ENCODE measurements around the gene HRH2.
"Not testable (repeated sequence)": the region's sequence is repeated elsewhere in the genome, so short reads cannot be mapped to it uniquely, and the experiment has no call there.

HRH2 gene

GRCh38 chr5:175746851-175747250, 89.0 kb downstream of the HRH2 start:
- no peak for DNase-seq

DNA sequence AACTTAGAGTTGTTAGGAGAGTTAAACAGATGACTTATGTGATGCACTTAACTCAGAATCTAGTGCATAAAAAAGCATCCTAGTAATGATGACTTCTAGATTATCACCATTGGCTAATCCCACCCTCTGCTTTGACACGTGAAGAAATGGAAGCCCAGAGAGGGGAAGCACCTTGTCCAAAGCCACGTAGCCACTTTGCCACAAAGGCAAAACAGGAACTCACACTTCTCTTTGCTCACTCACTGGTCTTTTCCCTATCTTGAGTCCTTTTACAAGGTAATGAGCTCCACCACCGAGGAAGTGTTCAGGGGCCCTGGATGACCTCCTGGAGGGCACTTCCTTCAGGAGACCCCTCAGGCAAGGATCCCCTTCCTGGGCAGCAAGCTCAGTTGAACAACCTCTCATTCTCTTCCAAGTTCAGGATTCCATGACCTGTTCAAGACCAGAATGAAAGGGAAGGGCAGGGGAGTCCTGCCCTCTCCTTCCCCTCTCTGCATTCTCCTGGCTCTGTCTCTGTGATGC, 89.7 kb downstream of the HRH2 start:
- DNase-seq, result no peak

DNA sequence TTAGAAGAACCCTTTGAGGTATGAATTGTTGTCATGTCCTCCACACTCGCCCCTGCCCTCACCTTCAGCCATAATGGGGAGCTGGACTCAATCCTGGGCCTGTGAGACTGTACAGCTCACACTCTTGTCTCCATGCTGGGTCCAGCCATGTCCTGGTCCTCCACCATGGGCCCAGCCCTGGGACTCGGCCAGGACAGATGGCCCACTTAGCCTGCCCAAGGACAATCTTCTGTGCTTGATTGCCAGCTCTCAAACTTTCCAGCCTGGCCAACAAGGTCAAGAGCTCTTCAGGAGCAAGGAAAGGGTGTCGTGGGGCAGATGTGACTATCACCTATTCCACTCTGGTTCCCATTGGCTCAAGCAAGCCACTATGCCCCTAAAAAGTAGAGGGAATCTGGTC, 90.8 kb downstream of the HRH2 start:
- no peak for DNase-seq

- no peak for DNase-seq
Observed at GRCh38 chr5:175749591-175749990, 91.7 kb downstream of the HRH2 start.

- no peak for DNase-seq
Observed at GRCh38 chr5:175750511-175750931, 92.7 kb downstream of the HRH2 start.

DNA sequence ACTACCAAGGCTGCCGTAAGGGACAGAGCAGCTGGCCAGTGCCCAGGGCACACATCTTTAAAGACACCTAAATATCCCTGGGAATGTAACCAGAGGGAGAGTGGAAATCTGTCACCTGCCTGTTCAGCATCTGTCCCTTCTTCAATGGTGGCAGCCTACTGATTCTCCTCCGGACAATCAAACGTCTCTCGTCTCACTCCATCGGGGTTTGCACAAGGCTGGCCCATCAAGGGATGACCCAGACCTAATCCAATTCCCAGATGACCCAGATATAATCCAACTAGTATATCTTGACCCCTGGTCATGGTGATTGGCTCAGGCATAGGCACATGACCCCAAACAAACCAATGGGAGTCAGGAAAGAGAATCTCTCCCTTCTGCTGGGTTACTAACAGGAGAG, 93.5 kb downstream of the HRH2 start:
- no peak for DNase-seq

GRCh38 chr5:175752826-175753535, 95.1 kb downstream of the HRH2 start:
- DNase-seq, result no peak

- DNase-seq, result no peak
Observed at GRCh38 chr5:175753536-175754402, 95.9 kb downstream of the HRH2 start.

- not testable (repeated sequence) for DNase-seq
Observed at GRCh38 chr5:175759991-175760390, 102.1 kb downstream of the HRH2 start.

All from activated CD4-positive, alpha-beta T cell treated with anti-CD3 and anti-CD28 coated beads, Interleukin-2, amount 50 U/mL, for 4 hours (primary cell).